ENCODE measurements around the gene BICC1.

BICC1 gene

GRCh38 chr10:58502956-58503355 lies 9.7 kb upstream of the BICC1 start:
- Histone ChIP-seq H3K4me1 (ENCODE audit: insufficient read depth, low read length) (no peaks in the 10 kb centered on the region), H3K9me3 (ENCODE audit: control insufficient read depth, insufficient read depth, low read length) (no peaks in the 10 kb centered on the region), H3K36me3 (ENCODE audit: insufficient read depth, low read length) (no peaks in the 10 kb centered on the region), H3K9ac (ENCODE audit: low read depth, low read length) (no peak overlapping the region)

GRCh38 chr10:58508316-58508715 lies 4.4 kb upstream of the BICC1 start:
- Histone ChIP-seq H3K36me3 (ENCODE audit: insufficient read depth, low read length) (no peaks in the 10 kb centered on the region), H3K4me1 (ENCODE audit: insufficient read depth, low read length) (no peaks in the 10 kb centered on the region), H3K9me3 (ENCODE audit: control insufficient read depth, insufficient read depth, low read length) (no peaks in the 10 kb centered on the region), H3K9ac (ENCODE audit: low read depth, low read length) (no peak overlapping the region)

- Histone ChIP-seq H3K9me3 (ENCODE audit: control insufficient read depth, insufficient read depth, low read length) (no peaks in the 10 kb centered on the region), H3K36me3 (ENCODE audit: insufficient read depth, low read length) (no peaks in the 10 kb centered on the region), H3K4me1 (ENCODE audit: insufficient read depth, low read length) (peaks cover 4% of the 10 kb centered on the region; the same call in 1 of the 2 replicates), H3K9ac (ENCODE audit: low read depth, low read length) (peak overlapping the region; percentile 74; the same call in 1 of the 2 replicates)
Observed at GRCh38 chr10:58511765-58512490, 744 bp upstream of the BICC1 start.

GRCh38 chr10:58513188-58514110 lies 777 bp downstream of the BICC1 start:
- no peaks in the 10 kb centered on the region for H3K36me3 ChIP-seq (ENCODE audit: insufficient read depth, low read length)

GRCh38 chr10:58514111-58514770 lies 1.6 kb downstream of the BICC1 start:
- Histone ChIP-seq H3K36me3 (ENCODE audit: insufficient read depth, low read length) (no peaks in the 10 kb centered on the region), H3K4me1 (ENCODE audit: insufficient read depth, low read length) (peaks cover 4% of the 10 kb centered on the region; the same call in 1 of the 2 replicates), H3K9ac (ENCODE audit: low read depth, low read length) (peak overlapping the region; percentile 74; the same call in 1 of the 2 replicates), H3K9me3 (ENCODE audit: control insufficient read depth, insufficient read depth, low read length) (no peaks in the 10 kb centered on the region)

More at GRCh38 chr10:58513188-58514110, 777 bp downstream of the BICC1 start:
- H3K9ac ChIP-seq (ENCODE audit: low read depth, low read length) = peak overlapping the region; percentile 74
- H3K9me3 ChIP-seq (ENCODE audit: control insufficient read depth, insufficient read depth, low read length) = no peaks in the 10 kb centered on the region
- H3K4me1 ChIP-seq (ENCODE audit: insufficient read depth, low read length) = peaks cover 4% of the 10 kb centered on the region; the same call in 1 of the 2 replicates

- no peaks in the 10 kb centered on the region for H3K36me3 ChIP-seq (ENCODE audit: insufficient read depth, low read length)
- H3K4me1 ChIP-seq (ENCODE audit: insufficient read depth, low read length) = peaks cover 4% of the 10 kb centered on the region; the same call in 1 of the 2 replicates
- H3K9me3 ChIP-seq (ENCODE audit: control insufficient read depth, insufficient read depth, low read length) = no peaks in the 10 kb centered on the region
- H3K9ac ChIP-seq (ENCODE audit: low read depth, low read length) = no peak overlapping the region
Observed at GRCh38 chr10:58515291-58515941, 2.7 kb downstream of the BICC1 start.

GRCh38 chr10:58516119-58516518 lies 3.4 kb downstream of the BICC1 start:
- Histone ChIP-seq H3K9ac (ENCODE audit: low read depth, low read length) (no peak overlapping the region), H3K36me3 (ENCODE audit: insufficient read depth, low read length) (no peaks in the 10 kb centered on the region)

GRCh38 chr10:58516671-58517070 lies 4.0 kb downstream of the BICC1 start:
- Histone ChIP-seq H3K4me1 (ENCODE audit: insufficient read depth, low read length) (peaks cover 4% of the 10 kb centered on the region; the same call in 1 of the 2 replicates), H3K9ac (ENCODE audit: low read depth, low read length) (no peak overlapping the region), H3K9me3 (ENCODE audit: control insufficient read depth, insufficient read depth, low read length) (no peaks in the 10 kb centered on the region), H3K36me3 (ENCODE audit: insufficient read depth, low read length) (no peaks in the 10 kb centered on the region)

More at GRCh38 chr10:58516119-58516518, 3.4 kb downstream of the BICC1 start:
- H3K4me1 ChIP-seq (ENCODE audit: insufficient read depth, low read length) = peaks cover 4% of the 10 kb centered on the region; the same call in 1 of the 2 replicates
- no peaks in the 10 kb centered on the region for H3K9me3 ChIP-seq (ENCODE audit: control insufficient read depth, insufficient read depth, low read length)

- no peaks in the 10 kb centered on the region for H3K9me3 ChIP-seq (ENCODE audit: control insufficient read depth, insufficient read depth, low read length)
- peaks cover 4% of the 10 kb centered on the region; the same call in 1 of the 2 replicates for H3K4me1 ChIP-seq (ENCODE audit: insufficient read depth, low read length)
- H3K9ac ChIP-seq (ENCODE audit: low read depth, low read length) = no peak overlapping the region
- no peaks in the 10 kb centered on the region for H3K36me3 ChIP-seq (ENCODE audit: insufficient read depth, low read length)
Observed at GRCh38 chr10:58517081-58517480, 4.4 kb downstream of the BICC1 start.

- H3K9ac ChIP-seq (ENCODE audit: low read depth, low read length) = no peak overlapping the region
- no peaks in the 10 kb centered on the region for H3K36me3 ChIP-seq (ENCODE audit: insufficient read depth, low read length)
- peaks cover 4% of the 10 kb centered on the region; the same call in 1 of the 2 replicates for H3K4me1 ChIP-seq (ENCODE audit: insufficient read depth, low read length)
- no peaks in the 10 kb centered on the region for H3K9me3 ChIP-seq (ENCODE audit: control insufficient read depth, insufficient read depth, low read length)
Observed at GRCh38 chr10:58517491-58518355, 5.1 kb downstream of the BICC1 start.

GRCh38 chr10:58518775-58519174 lies 6.1 kb downstream of the BICC1 start:
- Histone ChIP-seq H3K4me1 (ENCODE audit: insufficient read depth, low read length) (peaks cover 4% of the 10 kb centered on the region; the same call in 1 of the 2 replicates), H3K9me3 (ENCODE audit: control insufficient read depth, insufficient read depth, low read length) (no peaks in the 10 kb centered on the region), H3K36me3 (ENCODE audit: insufficient read depth, low read length) (no peaks in the 10 kb centered on the region), H3K9ac (ENCODE audit: low read depth, low read length) (no peak overlapping the region)

- Histone ChIP-seq H3K9ac (ENCODE audit: low read depth, low read length) (no peak overlapping the region), H3K36me3 (ENCODE audit: insufficient read depth, low read length) (no peaks in the 10 kb centered on the region), H3K4me1 (ENCODE audit: insufficient read depth, low read length) (no peaks in the 10 kb centered on the region), H3K9me3 (ENCODE audit: control insufficient read depth, insufficient read depth, low read length) (no peaks in the 10 kb centered on the region)
Observed at GRCh38 chr10:58529077-58529728, 16.5 kb downstream of the BICC1 start.

Data from ES-I3 (cell line).